Measurements from ENCODE around the gene NELFB. TPM values are rescaled to one million over a fixed set of nuclear protein-coding genes. Genes with fewer than 3 reads are reported as not detected.

NELFB gene
- total RNA-seq, 1 experiment from 2014 or later, result 72.6 TPM

DNA sequence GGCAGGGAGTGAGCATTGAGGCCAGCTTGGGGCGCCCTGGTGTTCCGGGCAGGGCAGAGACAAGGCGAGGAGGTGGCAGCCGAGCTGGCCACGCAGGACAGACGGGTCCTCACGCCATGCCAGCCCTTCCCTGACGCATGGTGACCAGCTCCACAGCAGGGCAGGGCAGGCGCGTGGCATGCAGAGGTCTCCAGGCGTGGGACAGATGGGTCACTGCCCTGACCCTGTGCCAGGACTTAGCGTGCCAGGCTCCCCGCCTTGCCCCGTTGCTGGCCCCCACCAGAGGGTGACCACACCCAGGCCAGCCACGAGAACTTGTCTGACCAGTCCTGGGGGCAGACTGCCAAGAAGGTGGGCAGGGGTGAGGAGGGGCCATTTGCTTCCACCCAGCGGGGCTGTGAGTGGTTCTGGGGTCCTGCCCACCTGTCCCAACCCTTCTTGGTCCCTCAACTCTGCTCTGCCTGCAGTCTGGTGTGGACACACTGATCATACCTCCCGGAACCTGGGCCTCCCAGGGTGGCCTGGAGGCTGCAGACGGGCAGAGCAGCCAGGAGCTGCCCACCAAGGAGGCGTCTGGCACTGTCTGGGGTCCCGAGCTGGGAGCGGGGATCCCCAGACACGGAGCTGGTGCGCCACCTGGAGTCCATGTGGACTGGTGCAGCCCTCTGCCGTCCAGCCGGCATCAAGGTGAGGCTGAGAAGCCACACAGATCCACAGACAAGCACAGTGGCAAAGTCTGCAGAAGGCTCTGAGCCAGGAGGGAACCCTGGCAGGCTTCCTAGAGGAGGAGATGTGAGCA, 27.9 kb upstream of the NELFB start, which contains the start of gene RNF224:
Gene RNF224, plus strand, starts transcription at position 449 of the 799 bp plus-strand sequence. CDS start 834 bp downstream, outside the sequence.
- intact Hi-C loops (cut with micrococcal nuclease; ENCODE audit: unreplicated experiment), result loop anchor here (1.0 kb wide), 1 partner anchor 109 kb away; no protein-coding TSS in a partner anchor
- H3K27ac ChIP-seq (ENCODE audit: low read depth, low read length, poor library complexity, severe bottlenecking), result no peak within 1 kb of the TSS
- no peaks in the 10 kb centered on the region for H3K36me3 ChIP-seq (ENCODE audit: insufficient read depth, low read length, poor library complexity, severe bottlenecking)
- no peak within 1 kb of the TSS for H3K4me3 ChIP-seq (ENCODE audit: low read depth, low read length, poor library complexity, severe bottlenecking)
- H3K27me3 ChIP-seq (replicated peaks; ENCODE audit: insufficient read depth, low read depth, low read length, poor library complexity), result no peaks in the 10 kb centered on the region
- no peaks in the 10 kb centered on the region for H3K9me3 ChIP-seq (ENCODE audit: low read depth, low read length, poor library complexity, severe bottlenecking)
- peak; percentile 87 for DNase-seq (ENCODE audit: low spot score)
- peaks cover 9% of the 10 kb centered on the region for H3K4me1 ChIP-seq (ENCODE audit: insufficient read depth, low read length, poor library complexity, severe bottlenecking)
- BruUV-seq (replicated peaks), result no TSS peak
- ChIA-PET POLR2A (ENCODE audit: low non-redundant PET) (interaction anchor here (1.4 kb wide), 1 partner anchor 13 kb away, joined by 3 read pairs; no protein-coding TSS in a partner anchor), CTCF (interaction anchor here (0.6 to 1.8 kb wide), 5 partner anchors 9 to 181 kb away, joined by 3 to 10 read pairs (median 6); partner anchors contain the start of gene NPDC1)
- TF ChIP-seq EZH2 (IDR thresholded peaks at IDR 0.05; ENCODE audit: borderline replicate concordance, low read depth, low read length, poor library complexity, severe bottlenecking), result no peak
- TF ChIP-seq, protein P1, sequence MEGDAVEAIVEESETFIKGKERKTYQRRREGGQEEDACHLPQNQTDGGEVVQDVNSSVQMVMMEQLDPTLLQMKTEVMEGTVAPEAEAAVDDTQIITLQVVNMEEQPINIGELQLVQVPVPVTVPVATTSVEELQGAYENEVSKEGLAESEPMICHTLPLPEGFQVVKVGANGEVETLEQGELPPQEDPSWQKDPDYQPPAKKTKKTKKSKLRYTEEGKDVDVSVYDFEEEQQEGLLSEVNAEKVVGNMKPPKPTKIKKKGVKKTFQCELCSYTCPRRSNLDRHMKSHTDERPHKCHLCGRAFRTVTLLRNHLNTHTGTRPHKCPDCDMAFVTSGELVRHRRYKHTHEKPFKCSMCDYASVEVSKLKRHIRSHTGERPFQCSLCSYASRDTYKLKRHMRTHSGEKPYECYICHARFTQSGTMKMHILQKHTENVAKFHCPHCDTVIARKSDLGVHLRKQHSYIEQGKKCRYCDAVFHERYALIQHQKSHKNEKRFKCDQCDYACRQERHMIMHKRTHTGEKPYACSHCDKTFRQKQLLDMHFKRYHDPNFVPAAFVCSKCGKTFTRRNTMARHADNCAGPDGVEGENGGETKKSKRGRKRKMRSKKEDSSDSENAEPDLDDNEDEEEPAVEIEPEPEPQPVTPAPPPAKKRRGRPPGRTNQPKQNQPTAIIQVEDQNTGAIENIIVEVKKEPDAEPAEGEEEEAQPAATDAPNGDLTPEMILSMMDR (conservative IDR thresholded peaks at IDR 0.05; ENCODE audit: low read depth, low read length), result peak; percentile 97

DNA sequence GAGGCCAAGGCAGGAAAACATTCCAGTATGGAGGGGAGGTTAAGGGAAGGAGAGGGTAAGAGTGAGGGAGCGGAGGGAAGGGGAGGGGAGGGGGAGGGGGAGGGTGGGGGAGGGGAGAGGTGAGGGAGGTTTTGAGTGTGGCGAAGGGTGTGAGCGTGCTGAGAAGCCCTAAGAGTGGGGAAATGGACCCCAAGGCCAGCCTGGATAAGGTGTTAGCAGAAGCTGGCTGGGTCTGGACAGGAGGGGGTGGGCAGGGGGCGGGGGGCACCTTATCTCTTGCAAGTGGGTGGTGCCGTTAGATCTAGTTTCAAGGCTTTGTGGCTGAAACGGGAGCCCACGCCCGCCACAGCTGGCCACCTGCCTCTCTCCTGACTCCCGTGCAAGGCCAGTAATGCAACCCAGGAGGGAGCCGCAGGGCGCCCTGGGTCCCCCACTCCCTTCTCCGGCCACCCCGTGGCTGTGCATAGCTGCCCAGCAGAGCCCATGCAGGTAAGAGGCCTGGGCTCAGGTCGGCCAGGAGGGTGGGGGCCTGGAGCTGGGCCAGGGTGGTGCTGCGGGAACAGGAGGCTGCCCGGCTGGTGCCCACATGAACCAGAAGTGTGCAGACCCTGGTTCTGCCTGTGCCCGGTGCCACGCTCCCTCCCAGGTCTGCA, 27.1 kb upstream of the NELFB start:
- ChIA-PET POLR2A (ENCODE audit: low non-redundant PET) (interaction anchor here (1.4 kb wide), 1 partner anchor 12 kb away, joined by 3 read pairs; no protein-coding TSS in a partner anchor), CTCF (interaction anchor here (1.0 to 1.8 kb wide), 4 partner anchors 9 to 181 kb away, joined by 3 to 10 read pairs (median 6); partner anchors contain the start of gene NPDC1)
- Histone ChIP-seq H3K4me1 (ENCODE audit: insufficient read depth, low read length, poor library complexity, severe bottlenecking) (peaks cover 2% of the 10 kb centered on the region), H3K9me3 (ENCODE audit: low read depth, low read length, poor library complexity, severe bottlenecking) (no peaks in the 10 kb centered on the region), H3K27me3 (replicated peaks; ENCODE audit: insufficient read depth, low read depth, low read length, poor library complexity) (no peaks in the 10 kb centered on the region), H3K4me3 (ENCODE audit: low read depth, low read length, poor library complexity, severe bottlenecking) (no peak overlapping the region), H3K27ac (ENCODE audit: low read depth, low read length, poor library complexity, severe bottlenecking) (no peak overlapping the region), H3K36me3 (ENCODE audit: insufficient read depth, low read length, poor library complexity, severe bottlenecking) (no peaks in the 10 kb centered on the region)
- TF ChIP-seq, protein P1 (conservative IDR thresholded peaks at IDR 0.05; ENCODE audit: low read depth, low read length), result no peak
- no peak for TF ChIP-seq EZH2 (IDR thresholded peaks at IDR 0.05; ENCODE audit: borderline replicate concordance, low read depth, low read length, poor library complexity, severe bottlenecking)
- no peak for DNase-seq (ENCODE audit: low spot score)
- intact Hi-C loops (cut with micrococcal nuclease; ENCODE audit: unreplicated experiment), result loop anchor here (1.0 kb wide), 1 partner anchor 110 kb away; no protein-coding TSS in a partner anchor
- no TSS peak for BruUV-seq (replicated peaks)

DNA sequence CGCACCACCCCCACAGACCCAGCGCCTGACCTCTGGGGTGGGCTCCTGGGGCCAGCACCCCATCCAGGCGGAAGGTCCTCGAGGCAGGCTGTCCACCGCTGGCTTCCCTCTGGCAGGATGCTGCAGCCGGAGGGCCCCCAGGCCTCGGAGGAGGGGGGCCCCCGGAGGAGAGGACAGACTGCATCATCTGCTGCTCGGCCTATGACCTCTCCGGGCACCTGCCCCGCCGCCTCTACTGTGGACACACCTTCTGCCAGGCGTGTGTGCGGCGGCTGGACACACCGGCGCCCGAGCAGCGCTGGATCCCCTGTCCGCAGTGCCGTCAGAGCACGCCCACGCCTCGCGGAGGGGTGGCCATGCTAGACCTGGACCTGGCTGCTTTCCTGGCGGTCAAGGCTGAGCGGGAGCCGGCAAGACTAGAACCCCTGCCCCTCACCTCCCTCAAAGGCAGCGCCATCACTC, 26.6 kb upstream of the NELFB start:
- no TSS peak for BruUV-seq (replicated peaks)
- DNase-seq (ENCODE audit: low spot score), result no peak
- H3K4me1 ChIP-seq (ENCODE audit: insufficient read depth, low read length, poor library complexity, severe bottlenecking), result no peaks in the 10 kb centered on the region
- no peaks in the 10 kb centered on the region for H3K9me3 ChIP-seq (ENCODE audit: low read depth, low read length, poor library complexity, severe bottlenecking)
- no peak overlapping the region for H3K27ac ChIP-seq (ENCODE audit: low read depth, low read length, poor library complexity, severe bottlenecking)
- intact Hi-C loops (cut with micrococcal nuclease; ENCODE audit: unreplicated experiment), result no loop called here
- TF ChIP-seq EZH2 (IDR thresholded peaks at IDR 0.05; ENCODE audit: borderline replicate concordance, low read depth, low read length, poor library complexity, severe bottlenecking), result no peak
- TF ChIP-seq, protein P1 (conservative IDR thresholded peaks at IDR 0.05; ENCODE audit: low read depth, low read length), result no peak
- H3K4me3 ChIP-seq (ENCODE audit: low read depth, low read length, poor library complexity, severe bottlenecking), result no peak overlapping the region
- ChIA-PET CTCF (no interaction called here), POLR2A (ENCODE audit: low non-redundant PET) (no interaction called here)
- H3K36me3 ChIP-seq (ENCODE audit: insufficient read depth, low read length, poor library complexity, severe bottlenecking), result no peaks in the 10 kb centered on the region
- no peaks in the 10 kb centered on the region for H3K27me3 ChIP-seq (replicated peaks; ENCODE audit: insufficient read depth, low read depth, low read length, poor library complexity)
